ENCODE measurements around the gene GNA14. TPM values are rescaled to one million over a fixed set of nuclear protein-coding genes. Genes with fewer than 3 reads are reported as not detected.

GNA14 gene
- total and polyA plus RNA-seq, 2 experiments from 2014 or later = 3.9 to 10.5 TPM

DNA sequence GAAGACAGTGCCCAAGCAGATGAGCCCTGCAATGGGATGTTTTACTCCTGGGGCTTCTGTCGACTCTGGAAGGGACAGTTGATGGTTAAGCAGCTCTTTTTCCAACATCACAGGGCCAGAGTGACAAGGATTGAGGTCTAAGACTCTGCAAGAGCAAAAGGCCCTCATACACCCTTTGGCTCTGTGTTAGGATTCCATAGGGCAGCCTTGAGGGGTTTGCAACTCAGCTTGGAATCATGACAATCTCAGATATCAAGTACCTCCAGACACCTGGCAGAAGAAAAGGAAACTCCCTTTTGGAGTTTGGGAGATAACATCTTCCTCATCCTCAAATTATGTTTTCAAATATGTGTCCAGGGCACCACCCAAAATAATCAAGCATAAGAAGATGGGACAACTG is 205.7 kb downstream of the GNA14 start:
- H2AFZ ChIP-seq = no peak overlapping the region
- H3K4me3 ChIP-seq = no peak overlapping the region
- peaks cover under 1% of the 10 kb centered on the region; the same call in 1 of the 3 replicates for H3K9me3 Mint-ChIP-seq
- H3K27ac ChIP-seq (ENCODE audit: low read depth) = no peak overlapping the region
- peaks cover 15% of the 10 kb centered on the region; the same call in 1 of the 2 replicates for H3K9me2 ChIP-seq (ENCODE audit: insufficient read depth)
- no peak overlapping the region for H3K4me2 ChIP-seq
- H3K4me1 ChIP-seq (ENCODE audit: insufficient read depth) = peaks cover 17% of the 10 kb centered on the region
- ATAC-seq (no peak), DNase-seq (ENCODE audit: low spot score) (no peak)
- H3K36me3 ChIP-seq (ENCODE audit: insufficient read depth) = no peaks in the 10 kb centered on the region
- H4K20me1 ChIP-seq (replicated peaks; ENCODE audit: insufficient read depth) = no peaks in the 10 kb centered on the region
- H3K27me3 ChIP-seq (ENCODE audit: insufficient read depth) = no peaks in the 10 kb centered on the region
- no peaks in the 10 kb centered on the region for H3K79me2 ChIP-seq (replicated peaks; ENCODE audit: insufficient read depth)
- TF ChIP-seq NANOG (IDR thresholded peaks at IDR 0.05; ENCODE audit: borderline replicate concordance) (no peak), STAT1 (IDR thresholded peaks at IDR 0.05; ENCODE audit: unreplicated experiment) (no peak), EZH2phosphoT487 (IDR thresholded peaks at IDR 0.05; ENCODE audit: unreplicated experiment) (no peak), CREB1 (CRISPR knock-in tag; IDR thresholded peaks at IDR 0.05; ENCODE audit: low read depth) (no peak), POLR2AphosphoS5 (IDR thresholded peaks at IDR 0.05; ENCODE audit: low read depth) (no peak), ZNF331 (CRISPR knock-in tag; IDR thresholded peaks at IDR 0.05; ENCODE audit: low read depth) (no peak), ZNF114 (CRISPR knock-in tag; IDR thresholded peaks at IDR 0.05) (no peak), JUNB (IDR thresholded peaks at IDR 0.05; ENCODE audit: unreplicated experiment) (no peak)
- TF ChIP-seq, protein P1, sequence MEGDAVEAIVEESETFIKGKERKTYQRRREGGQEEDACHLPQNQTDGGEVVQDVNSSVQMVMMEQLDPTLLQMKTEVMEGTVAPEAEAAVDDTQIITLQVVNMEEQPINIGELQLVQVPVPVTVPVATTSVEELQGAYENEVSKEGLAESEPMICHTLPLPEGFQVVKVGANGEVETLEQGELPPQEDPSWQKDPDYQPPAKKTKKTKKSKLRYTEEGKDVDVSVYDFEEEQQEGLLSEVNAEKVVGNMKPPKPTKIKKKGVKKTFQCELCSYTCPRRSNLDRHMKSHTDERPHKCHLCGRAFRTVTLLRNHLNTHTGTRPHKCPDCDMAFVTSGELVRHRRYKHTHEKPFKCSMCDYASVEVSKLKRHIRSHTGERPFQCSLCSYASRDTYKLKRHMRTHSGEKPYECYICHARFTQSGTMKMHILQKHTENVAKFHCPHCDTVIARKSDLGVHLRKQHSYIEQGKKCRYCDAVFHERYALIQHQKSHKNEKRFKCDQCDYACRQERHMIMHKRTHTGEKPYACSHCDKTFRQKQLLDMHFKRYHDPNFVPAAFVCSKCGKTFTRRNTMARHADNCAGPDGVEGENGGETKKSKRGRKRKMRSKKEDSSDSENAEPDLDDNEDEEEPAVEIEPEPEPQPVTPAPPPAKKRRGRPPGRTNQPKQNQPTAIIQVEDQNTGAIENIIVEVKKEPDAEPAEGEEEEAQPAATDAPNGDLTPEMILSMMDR (conservative IDR thresholded peaks at IDR 0.05; ENCODE audit: low read depth in 2 of 2) = no peak
- TF ChIP-seq, protein P2, sequence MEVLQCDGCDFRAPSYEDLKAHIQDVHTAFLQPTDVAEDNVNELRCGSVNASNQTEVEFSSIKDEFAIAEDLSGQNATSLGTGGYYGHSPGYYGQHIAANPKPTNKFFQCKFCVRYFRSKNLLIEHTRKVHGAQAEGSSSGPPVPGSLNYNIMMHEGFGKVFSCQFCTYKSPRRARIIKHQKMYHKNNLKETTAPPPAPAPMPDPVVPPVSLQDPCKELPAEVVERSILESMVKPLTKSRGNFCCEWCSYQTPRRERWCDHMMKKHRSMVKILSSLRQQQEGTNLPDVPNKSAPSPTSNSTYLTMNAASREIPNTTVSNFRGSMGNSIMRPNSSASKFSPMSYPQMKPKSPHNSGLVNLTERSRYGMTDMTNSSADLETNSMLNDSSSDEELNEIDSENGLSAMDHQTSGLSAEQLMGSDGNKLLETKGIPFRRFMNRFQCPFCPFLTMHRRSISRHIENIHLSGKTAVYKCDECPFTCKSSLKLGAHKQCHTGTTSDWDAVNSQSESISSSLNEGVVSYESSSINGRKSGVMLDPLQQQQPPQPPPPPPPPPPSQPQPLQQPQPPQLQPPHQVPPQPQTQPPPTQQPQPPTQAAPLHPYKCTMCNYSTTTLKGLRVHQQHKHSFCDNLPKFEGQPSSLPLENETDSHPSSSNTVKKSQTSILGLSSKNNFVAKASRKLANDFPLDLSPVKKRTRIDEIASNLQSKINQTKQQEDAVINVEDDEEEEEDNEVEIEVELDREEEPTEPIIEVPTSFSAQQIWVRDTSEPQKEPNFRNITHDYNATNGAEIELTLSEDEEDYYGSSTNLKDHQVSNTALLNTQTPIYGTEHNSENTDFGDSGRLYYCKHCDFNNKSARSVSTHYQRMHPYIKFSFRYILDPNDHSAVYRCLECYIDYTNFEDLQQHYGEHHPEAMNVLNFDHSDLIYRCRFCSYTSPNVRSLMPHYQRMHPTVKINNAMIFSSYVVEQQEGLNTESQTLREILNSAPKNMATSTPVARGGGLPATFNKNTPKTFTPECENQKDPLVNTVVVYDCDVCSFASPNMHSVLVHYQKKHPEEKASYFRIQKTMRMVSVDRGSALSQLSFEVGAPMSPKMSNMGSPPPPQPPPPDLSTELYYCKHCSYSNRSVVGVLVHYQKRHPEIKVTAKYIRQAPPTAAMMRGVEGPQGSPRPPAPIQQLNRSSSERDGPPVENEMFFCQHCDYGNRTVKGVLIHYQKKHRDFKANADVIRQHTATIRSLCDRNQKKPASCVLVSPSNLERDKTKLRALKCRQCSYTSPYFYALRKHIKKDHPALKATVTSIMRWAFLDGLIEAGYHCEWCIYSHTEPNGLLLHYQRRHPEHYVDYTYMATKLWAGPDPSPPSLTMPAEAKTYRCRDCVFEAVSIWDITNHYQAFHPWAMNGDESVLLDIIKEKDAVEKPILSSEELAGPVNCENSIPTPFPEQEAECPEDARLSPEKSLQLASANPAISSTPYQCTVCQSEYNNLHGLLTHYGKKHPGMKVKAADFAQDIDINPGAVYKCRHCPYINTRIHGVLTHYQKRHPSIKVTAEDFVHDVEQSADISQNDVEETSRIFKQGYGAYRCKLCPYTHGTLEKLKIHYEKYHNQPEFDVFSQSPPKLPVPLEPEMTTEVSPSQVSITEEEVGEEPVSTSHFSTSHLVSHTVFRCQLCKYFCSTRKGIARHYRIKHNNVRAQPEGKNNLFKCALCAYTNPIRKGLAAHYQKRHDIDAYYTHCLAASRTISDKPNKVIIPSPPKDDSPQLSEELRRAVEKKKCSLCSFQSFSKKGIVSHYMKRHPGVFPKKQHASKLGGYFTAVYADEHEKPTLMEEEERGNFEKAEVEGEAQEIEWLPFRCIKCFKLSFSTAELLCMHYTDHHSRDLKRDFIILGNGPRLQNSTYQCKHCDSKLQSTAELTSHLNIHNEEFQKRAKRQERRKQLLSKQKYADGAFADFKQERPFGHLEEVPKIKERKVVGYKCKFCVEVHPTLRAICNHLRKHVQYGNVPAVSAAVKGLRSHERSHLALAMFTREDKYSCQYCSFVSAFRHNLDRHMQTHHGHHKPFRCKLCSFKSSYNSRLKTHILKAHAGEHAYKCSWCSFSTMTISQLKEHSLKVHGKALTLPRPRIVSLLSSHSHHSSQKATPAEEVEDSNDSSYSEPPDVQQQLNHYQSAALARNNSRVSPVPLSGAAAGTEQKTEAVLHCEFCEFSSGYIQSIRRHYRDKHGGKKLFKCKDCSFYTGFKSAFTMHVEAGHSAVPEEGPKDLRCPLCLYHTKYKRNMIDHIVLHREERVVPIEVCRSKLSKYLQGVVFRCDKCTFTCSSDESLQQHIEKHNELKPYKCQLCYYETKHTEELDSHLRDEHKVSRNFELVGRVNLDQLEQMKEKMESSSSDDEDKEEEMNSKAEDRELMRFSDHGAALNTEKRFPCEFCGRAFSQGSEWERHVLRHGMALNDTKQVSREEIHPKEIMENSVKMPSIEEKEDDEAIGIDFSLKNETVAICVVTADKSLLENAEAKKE (CRISPR knock-in tag; IDR thresholded peaks at IDR 0.05) = no peak
- TF ChIP-seq, protein P3, sequence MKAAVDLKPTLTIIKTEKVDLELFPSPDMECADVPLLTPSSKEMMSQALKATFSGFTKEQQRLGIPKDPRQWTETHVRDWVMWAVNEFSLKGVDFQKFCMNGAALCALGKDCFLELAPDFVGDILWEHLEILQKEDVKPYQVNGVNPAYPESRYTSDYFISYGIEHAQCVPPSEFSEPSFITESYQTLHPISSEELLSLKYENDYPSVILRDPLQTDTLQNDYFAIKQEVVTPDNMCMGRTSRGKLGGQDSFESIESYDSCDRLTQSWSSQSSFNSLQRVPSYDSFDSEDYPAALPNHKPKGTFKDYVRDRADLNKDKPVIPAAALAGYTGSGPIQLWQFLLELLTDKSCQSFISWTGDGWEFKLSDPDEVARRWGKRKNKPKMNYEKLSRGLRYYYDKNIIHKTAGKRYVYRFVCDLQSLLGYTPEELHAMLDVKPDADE (IDR thresholded peaks at IDR 0.05) = no peak
- TF ChIP-seq, protein P4, sequence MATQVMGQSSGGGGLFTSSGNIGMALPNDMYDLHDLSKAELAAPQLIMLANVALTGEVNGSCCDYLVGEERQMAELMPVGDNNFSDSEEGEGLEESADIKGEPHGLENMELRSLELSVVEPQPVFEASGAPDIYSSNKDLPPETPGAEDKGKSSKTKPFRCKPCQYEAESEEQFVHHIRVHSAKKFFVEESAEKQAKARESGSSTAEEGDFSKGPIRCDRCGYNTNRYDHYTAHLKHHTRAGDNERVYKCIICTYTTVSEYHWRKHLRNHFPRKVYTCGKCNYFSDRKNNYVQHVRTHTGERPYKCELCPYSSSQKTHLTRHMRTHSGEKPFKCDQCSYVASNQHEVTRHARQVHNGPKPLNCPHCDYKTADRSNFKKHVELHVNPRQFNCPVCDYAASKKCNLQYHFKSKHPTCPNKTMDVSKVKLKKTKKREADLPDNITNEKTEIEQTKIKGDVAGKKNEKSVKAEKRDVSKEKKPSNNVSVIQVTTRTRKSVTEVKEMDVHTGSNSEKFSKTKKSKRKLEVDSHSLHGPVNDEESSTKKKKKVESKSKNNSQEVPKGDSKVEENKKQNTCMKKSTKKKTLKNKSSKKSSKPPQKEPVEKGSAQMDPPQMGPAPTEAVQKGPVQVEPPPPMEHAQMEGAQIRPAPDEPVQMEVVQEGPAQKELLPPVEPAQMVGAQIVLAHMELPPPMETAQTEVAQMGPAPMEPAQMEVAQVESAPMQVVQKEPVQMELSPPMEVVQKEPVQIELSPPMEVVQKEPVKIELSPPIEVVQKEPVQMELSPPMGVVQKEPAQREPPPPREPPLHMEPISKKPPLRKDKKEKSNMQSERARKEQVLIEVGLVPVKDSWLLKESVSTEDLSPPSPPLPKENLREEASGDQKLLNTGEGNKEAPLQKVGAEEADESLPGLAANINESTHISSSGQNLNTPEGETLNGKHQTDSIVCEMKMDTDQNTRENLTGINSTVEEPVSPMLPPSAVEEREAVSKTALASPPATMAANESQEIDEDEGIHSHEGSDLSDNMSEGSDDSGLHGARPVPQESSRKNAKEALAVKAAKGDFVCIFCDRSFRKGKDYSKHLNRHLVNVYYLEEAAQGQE (IDR thresholded peaks at IDR 0.05; ENCODE audit: unreplicated experiment) = no peak
- H3K27ac Mint-ChIP-seq = no peak overlapping the region
- H3K36me3 Mint-ChIP-seq (ENCODE audit: low read depth) = peaks cover 6% of the 10 kb centered on the region; the same call in 1 of the 3 replicates
- peaks cover 3% of the 10 kb centered on the region for H3K27me3 Mint-ChIP-seq (ENCODE audit: insufficient read depth, low read depth, poor library complexity)
- peaks cover 24% of the 10 kb centered on the region for H3K4me1 Mint-ChIP-seq
- no peak overlapping the region for H3K4me3 Mint-ChIP-seq
- no peaks in the 10 kb centered on the region for H3F3A ChIP-seq (replicated peaks; ENCODE audit: low read depth)

Data from GM23338 (cell line).